Measurements from ENCODE around the gene ATP5ME. TPM values are rescaled to one million over a fixed set of nuclear protein-coding genes. Genes with fewer than 3 reads are reported as not detected.
"Not testable (repeated sequence)": the region's sequence is repeated elsewhere in the genome, so short reads cannot be mapped to it uniquely, and the experiment has no call there.

Gene ATP5ME
- total RNA-seq, 2 experiments from 2014 or later, result 162 to 183 TPM

- no peak overlapping the region for H3K27ac Mint-ChIP-seq
- H3K9me3 Mint-ChIP-seq, result no peaks in the 10 kb centered on the region
- H3K36me3 Mint-ChIP-seq (ENCODE audit: low read depth), result peaks cover 11% of the 10 kb centered on the region
- no peak overlapping the region for H3K4me3 Mint-ChIP-seq
- POLR2A ChIA-PET, result interaction anchor here (0.5 kb wide), 1 partner anchor 937 kb away, joined by 7 read pairs; no protein-coding TSS in a partner anchor
- peaks cover 15% of the 10 kb centered on the region for H3K4me1 Mint-ChIP-seq
- CTCF ChIA-PET, result no interaction called here
- no peaks in the 10 kb centered on the region for H3K27me3 Mint-ChIP-seq
- no peak for DNase-seq
These were observed 36.0 kb upstream of the ATP5ME start for GRCh38 chr4:710116-710515.

DNA sequence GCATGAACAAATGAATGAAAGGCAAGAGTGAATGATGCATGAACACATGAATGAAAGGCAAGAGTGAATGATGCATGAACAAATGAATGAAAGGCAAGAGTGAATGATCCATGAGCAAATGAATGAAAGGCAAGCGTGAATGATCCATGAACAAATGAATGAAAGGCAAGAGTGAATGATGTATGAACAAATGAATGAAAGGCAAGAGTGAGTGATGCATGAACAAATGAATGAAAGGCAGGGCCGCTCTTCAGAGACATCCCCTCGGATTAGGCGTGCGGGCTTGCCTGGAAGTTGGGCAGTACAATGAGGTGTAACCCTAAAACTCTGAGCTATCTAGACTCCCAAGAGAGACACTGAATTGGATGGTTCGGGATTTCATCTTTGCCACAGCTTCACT, 35.3 kb upstream of the ATP5ME start:
- H3K36me3 Mint-ChIP-seq (ENCODE audit: low read depth), result peaks cover 8% of the 10 kb centered on the region
- H3K27ac Mint-ChIP-seq, result no peak overlapping the region
- H3K9me3 Mint-ChIP-seq, result no peaks in the 10 kb centered on the region
- DNase-seq, result no peak
- POLR2A ChIA-PET, result no interaction called here
- no peak overlapping the region for H3K4me3 Mint-ChIP-seq
- H3K27me3 Mint-ChIP-seq, result no peaks in the 10 kb centered on the region
- CTCF ChIA-PET, result no interaction called here
- peaks cover 15% of the 10 kb centered on the region for H3K4me1 Mint-ChIP-seq

DNA sequence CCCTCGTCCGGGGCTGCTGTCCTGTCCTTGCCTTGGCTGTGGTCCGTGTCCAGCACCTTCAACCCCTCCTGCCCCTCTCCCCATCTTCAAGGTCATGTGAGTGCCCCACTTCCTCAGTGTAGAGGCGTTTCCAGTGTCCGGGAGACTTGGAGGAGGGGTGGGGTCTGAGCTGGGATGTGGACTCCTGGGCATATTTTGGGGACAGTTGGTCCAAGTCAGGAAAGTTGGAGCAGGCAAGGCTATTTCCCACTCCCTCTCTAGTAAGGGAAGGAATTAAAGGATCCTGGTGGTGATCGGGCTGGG, 34.5 kb upstream of the ATP5ME start:
- ChIA-PET CTCF (no interaction called here), POLR2A (no interaction called here)
- DNase-seq, result no peak
- no peaks in the 10 kb centered on the region for H3K27me3 Mint-ChIP-seq
- H3K4me1 Mint-ChIP-seq, result peaks cover 15% of the 10 kb centered on the region
- H3K27ac Mint-ChIP-seq, result peak overlapping the region; percentile 36
- H3K9me3 Mint-ChIP-seq, result no peaks in the 10 kb centered on the region
- no peak overlapping the region for H3K4me3 Mint-ChIP-seq
- H3K36me3 Mint-ChIP-seq (ENCODE audit: low read depth), result peaks cover 8% of the 10 kb centered on the region

- Mint-ChIP-seq H3K4me3 (no peak overlapping the region), H3K27ac (no peak overlapping the region), H3K4me1 (peaks cover 15% of the 10 kb centered on the region), H3K9me3 (no peaks in the 10 kb centered on the region), H3K36me3 (ENCODE audit: low read depth) (peaks cover 8% of the 10 kb centered on the region), H3K27me3 (no peaks in the 10 kb centered on the region)
- ChIA-PET POLR2A (no interaction called here), CTCF (no interaction called here)
- DNase-seq, result no peak
These were observed 34.0 kb upstream of the ATP5ME start for GRCh38 chr4:707929-708630.

- Mint-ChIP-seq H3K36me3 (ENCODE audit: low read depth) (peaks cover 8% of the 10 kb centered on the region), H3K27me3 (no peaks in the 10 kb centered on the region), H3K4me1 (peaks cover 15% of the 10 kb centered on the region), H3K9me3 (no peaks in the 10 kb centered on the region), H3K4me3 (no peak overlapping the region), H3K27ac (no peak overlapping the region)
- POLR2A ChIA-PET, result no interaction called here
- no peak for DNase-seq
- CTCF ChIA-PET, result no interaction called here
These were observed 32.9 kb upstream of the ATP5ME start for GRCh38 chr4:706834-707598.

DNA sequence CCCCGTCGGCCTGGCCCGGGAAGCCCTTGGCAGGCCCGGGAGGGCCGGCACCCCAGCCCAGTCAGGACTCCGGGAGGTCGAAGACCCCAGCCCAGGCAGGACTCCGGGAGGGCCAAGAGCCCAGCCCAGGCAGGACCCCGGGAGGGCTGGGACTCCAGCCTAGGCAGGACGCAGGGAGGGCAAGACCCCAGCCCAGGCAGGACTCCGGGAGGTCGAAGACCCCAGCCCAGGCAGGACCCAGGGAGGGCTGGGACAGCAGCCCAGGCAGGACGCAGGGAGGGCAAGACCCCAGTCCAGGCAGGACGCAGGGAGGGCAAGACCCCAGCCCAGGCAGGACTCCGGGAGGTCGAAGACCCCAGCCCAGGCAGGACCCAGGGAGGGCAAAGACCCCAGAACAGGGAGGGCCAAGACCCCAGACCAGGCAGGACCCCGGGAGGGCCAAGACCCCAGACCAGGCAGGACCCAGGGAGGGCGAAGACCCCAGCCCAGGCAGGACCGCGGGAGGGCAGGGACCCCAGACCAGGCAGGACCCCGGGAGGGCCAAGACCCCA, 32.1 kb upstream of the ATP5ME start:
- Mint-ChIP-seq H3K4me3 (peak overlapping the region; percentile 22), H3K4me1 (peaks cover 15% of the 10 kb centered on the region)
- H3K27ac Mint-ChIP-seq; H3K36me3 Mint-ChIP-seq (ENCODE audit: low read depth); H3K9me3 Mint-ChIP-seq; CTCF ChIA-PET; H3K27me3 Mint-ChIP-seq; DNase-seq; POLR2A ChIA-PET: not testable (repeated sequence)

- POLR2A ChIA-PET, result no interaction called here
- H3K4me1 Mint-ChIP-seq, result peaks cover 18% of the 10 kb centered on the region
- H3K9me3 Mint-ChIP-seq, result no peaks in the 10 kb centered on the region
- H3K27me3 Mint-ChIP-seq, result no peaks in the 10 kb centered on the region
- peaks cover 8% of the 10 kb centered on the region for H3K36me3 Mint-ChIP-seq (ENCODE audit: low read depth)
- CTCF ChIA-PET, result no interaction called here
- peak within 1 kb of the TSS; percentile 82 for H3K27ac Mint-ChIP-seq
- H3K4me3 Mint-ChIP-seq, result peak within 1 kb of the TSS; percentile 75
- DNase-seq, result peak; percentile 96
These were observed 31.4 kb upstream of the ATP5ME start, which contains the start of gene PCGF3 for GRCh38 chr4:705278-706082. PCGF3 (plus strand) TSS chr4:705832; CDS start chr4:733681, 27,849 bp downstream.

DNA sequence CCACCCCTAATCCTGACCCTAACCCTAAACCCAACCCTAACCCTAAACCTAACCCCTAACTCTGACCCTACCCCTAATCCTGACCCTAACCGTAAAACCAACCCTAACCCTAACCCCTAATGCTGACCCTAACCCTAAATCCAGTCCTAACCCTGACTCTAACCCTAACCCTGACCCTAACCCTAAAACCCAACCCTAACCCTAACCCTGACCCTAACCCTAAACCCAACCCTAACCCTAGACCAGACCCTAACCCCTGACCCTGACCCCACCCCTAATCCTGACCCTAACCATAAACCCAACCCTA, 30.8 kb upstream of the ATP5ME start:
- H3K27ac Mint-ChIP-seq, result peak overlapping the region; percentile 82
- H3K36me3 Mint-ChIP-seq (ENCODE audit: low read depth), result peaks cover 4% of the 10 kb centered on the region
- H3K27me3 Mint-ChIP-seq, result no peaks in the 10 kb centered on the region
- H3K4me3 Mint-ChIP-seq, result peak overlapping the region; percentile 75
- peaks cover 24% of the 10 kb centered on the region for H3K4me1 Mint-ChIP-seq
- CTCF ChIA-PET, result no interaction called here
- DNase-seq, result no peak
- peaks cover 3% of the 10 kb centered on the region for H3K9me3 Mint-ChIP-seq
- POLR2A ChIA-PET, result no interaction called here

DNA sequence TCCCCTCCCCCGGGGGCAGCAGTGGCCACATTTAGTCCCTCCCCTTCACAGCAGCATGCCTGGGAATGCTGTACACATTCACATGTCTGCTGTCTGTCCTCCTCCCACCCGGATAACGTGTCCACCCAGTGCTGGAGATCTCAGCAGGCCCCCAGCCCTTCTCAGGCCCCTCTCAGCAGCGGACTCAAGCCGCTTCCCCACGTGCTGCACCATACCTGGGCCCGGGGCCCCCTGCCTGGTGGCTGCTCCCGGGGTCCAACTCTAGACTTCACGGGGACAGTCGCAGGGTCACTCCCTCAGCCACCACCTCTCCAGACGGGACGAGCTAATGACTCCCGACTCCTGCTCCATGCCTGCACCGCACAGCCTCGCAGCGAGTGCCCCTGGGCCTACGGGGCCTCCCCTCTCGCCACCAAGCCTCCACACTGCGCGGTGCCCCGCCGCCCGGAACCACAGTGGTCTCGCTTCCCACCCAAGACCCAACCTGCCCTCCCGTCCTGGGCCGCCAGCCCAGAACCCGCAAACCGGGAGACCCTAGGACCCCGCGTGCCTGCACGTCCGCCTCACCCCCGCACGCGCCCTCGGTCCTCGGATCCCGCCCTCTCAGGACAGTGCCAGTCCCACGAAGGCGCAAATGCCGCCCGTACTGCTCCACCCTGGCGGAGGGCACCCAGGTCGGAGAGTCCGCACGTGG, 30.3 kb upstream of the ATP5ME start:
- Mint-ChIP-seq H3K27ac (no peak overlapping the region), H3K4me3 (no peak overlapping the region), H3K27me3 (no peaks in the 10 kb centered on the region), H3K4me1 (peaks cover 23% of the 10 kb centered on the region), H3K9me3 (peaks cover 5% of the 10 kb centered on the region), H3K36me3 (ENCODE audit: low read depth) (peaks cover 6% of the 10 kb centered on the region)
- POLR2A ChIA-PET, result no interaction called here
- no peak for DNase-seq
- CTCF ChIA-PET, result interaction anchor here (0.6 kb wide), 1 partner anchor 20 kb away, joined by 4 read pairs; no protein-coding TSS in a partner anchor

DNA sequence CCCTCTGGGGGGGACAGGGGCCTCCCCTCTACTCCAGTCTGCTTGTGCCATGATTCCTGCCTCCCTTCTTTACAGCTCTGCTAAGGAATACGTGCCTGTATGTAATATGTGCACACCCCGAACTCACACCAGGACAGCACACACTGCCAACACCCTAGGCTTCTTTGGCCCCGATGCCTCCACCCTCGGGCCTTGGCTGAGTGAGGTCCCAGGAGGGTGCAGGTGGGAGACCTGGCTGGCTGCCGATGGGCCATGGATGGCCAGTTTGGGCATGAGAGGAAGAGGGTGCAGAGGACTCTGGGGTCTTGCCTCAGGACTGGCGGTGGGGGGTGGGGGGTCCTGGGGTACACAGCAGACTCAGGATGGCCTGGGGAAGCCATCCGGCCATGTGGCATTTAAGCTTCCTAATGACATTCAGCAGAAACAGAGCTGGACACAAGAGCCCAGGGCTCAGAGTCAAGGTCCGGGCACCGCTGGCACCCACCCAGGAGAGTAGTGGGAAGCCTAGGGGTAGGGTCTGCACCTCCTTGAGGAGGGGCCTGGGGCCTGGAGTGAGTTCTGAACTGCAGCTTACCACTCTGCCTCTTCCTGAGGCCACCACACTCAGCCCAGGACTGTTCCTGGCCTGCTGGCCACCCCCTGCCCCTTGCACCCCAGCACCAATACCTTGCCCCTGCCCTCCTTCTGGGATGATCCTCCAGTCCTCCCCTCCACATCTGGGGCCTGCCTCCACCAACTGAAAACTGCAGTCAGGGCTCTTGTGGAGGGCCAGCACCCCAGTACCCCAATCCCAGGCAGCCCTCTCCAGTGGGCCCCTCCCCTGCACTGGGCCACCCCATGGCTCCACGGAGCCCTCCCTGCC, 29.5 kb upstream of the ATP5ME start:
- Mint-ChIP-seq H3K4me3 (no peak overlapping the region), H3K27ac (no peak overlapping the region), H3K9me3 (peaks cover 5% of the 10 kb centered on the region), H3K36me3 (ENCODE audit: low read depth) (peaks cover 8% of the 10 kb centered on the region), H3K4me1 (peaks cover 26% of the 10 kb centered on the region), H3K27me3 (no peaks in the 10 kb centered on the region)
- ChIA-PET POLR2A (no interaction called here), CTCF (interaction anchor here (0.6 kb wide), 1 partner anchor 19 kb away, joined by 4 read pairs; no protein-coding TSS in a partner anchor)
- no peak for DNase-seq

DNA sequence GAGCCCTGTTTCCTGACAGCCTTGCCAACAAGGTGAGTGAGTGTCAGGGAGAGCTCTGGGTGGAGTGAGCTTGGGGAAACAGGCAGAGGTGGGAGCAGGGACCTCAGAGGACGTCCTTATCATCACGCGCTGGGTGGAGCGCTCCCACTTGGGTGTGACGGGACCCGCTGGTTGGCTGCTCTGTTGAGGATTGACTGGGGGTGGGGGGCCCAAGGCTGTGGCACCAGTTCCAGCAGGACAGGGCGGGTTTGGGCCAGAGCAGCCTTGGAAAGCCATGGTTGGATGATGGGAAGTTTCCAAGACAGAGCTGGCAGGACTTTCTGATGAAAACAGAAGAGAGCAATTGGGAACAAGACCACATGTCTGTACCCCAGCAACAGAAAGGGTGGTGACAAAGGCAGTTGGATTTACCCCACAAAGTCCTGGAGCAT, 28.6 kb upstream of the ATP5ME start:
- Mint-ChIP-seq H3K27me3 (no peaks in the 10 kb centered on the region), H3K4me3 (no peak overlapping the region)

More for the DNA sequence above, 28.6 kb upstream of the ATP5ME start:
- DNase-seq, result no peak
- POLR2A ChIA-PET, result no interaction called here
- Mint-ChIP-seq H3K9me3 (peaks cover 5% of the 10 kb centered on the region), H3K4me1 (peaks cover 24% of the 10 kb centered on the region), H3K27ac (no peak overlapping the region), H3K36me3 (ENCODE audit: low read depth) (peaks cover 8% of the 10 kb centered on the region)
- CTCF ChIA-PET, result no interaction called here
